NCI-H345 treated with DMSO at 0.1 percent for 48 hours (cell line): Measurements from ENCODE around the gene MIEN1.
"Not testable (repeated sequence)": the region's sequence is repeated elsewhere in the genome, so short reads cannot be mapped to it uniquely, and the experiment has no call there.

Experiments
- DNase-seq: peaks from one replicate; lab custom pipeline; 2025; ENCODE audit not compliant: unreplicated experiment; lab: John Stamatoyannopoulos, UW

The MIEN1 gene

DNA sequence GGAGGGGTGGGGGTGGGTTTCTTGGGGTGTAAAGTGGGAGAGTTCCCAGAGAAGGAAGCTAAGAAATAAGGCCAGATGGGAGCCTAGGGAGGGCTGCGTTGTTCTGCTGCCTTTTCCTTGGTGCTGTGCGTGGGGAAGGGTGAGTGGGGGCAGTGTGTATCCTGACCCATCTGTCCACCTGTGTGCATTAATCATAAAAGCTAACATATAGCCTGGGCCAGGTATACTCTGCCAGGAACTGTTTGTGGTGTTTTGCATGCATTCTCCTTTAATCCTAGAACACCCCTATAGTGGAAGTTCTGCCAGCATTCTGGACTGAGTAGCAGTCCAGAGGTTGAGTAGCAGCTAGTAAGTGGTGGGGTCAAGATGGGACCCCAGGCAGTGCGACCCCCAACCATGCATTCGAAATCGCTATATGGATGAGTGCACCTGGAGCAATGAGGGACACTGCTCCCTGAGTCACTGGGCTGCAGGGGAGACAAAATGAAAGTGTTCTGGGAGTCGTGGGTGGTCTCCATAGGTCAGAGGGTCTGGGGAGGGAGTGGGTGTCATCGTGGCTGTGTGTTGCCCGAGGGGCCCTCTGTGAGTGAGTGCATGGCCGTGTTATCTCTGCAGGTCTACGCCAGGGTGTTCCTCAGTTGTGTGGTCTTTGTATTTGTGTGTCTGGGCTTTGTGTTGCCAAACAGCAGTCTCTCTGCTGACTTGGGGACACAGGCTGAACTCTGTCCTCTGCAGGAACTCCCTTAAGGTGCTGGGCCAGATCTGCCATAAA is 29.1 kb downstream of the MIEN1 start:
- DNase-seq, result no peak

DNA sequence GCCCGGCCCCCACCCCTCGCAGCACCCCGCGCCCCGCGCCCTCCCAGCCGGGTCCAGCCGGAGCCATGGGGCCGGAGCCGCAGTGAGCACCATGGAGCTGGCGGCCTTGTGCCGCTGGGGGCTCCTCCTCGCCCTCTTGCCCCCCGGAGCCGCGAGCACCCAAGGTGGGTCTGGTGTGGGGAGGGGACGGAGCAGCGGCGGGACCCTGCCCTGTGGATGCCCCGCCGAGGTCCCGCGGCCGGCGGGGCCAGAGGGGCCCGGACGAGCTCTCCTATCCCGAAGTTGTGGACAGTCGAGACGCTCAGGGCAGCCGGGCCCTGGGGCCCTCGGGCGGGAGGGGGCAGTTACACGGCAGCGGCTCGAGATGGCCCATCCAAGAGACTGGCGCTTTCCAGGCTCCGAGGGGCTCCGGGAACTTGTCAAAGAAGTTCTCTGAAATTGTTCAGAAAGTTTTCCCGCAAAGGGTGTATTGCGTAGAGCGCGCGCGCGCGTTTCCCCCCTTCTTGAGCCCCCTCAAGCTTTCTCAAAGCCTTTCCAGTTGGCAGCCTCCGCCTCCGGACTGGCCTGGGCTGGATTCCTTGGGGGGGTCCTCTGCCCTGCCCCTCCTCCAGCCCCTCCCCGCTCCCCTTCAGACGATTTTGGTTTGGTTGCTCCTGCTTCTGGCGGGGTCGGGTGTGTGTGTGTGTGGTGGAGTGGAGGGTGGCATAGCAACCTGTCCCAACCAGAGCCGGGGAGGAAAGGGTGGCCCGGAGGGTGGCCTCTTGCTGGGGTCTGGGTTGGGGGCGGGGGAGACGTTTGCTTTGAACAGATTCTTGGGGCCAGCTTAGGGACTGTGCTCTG is 30.0 kb downstream of the MIEN1 start:
- no peak for DNase-seq

GRCh38 chr17:39699818-39700147 is 30.5 kb downstream of the MIEN1 start, which contains the start of gene ERBB2:
Gene ERBB2, plus strand, starts transcription at chr17:39700064. Its CDS starts 175 bp downstream, at chr17:39700239.
- no peak for DNase-seq

DNA sequence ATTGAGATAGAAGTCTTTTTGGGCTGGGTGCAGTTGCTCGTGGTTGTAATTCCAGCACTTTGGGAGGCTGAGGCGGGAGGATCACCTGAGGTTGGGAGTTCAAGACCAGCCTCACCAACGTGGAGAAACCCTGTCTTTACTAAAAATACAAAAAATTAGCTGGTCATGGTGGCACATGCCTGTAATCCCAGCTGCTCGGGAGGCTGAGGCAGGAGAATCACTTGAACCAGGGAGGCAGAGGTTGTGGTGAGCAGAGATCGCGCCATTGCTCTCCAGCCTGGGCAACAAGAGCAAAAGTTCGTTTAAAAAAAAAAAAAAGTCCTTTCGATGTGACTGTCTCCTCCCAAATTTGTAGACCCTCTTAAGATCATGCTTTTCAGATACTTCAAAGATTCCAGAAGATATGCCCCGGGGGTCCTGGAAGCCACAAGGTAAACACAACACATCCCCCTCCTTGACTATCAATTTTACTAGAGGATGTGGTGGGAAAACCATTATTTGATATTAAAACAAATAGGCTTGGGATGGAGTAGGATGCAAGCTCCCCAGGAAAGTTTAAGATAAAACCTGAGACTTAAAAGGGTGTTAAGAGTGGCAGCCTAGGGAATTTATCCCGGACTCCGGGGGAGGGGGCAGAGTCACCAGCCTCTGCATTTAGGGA is 31.0 kb downstream of the MIEN1 start:
- not testable (repeated sequence) for DNase-seq

DNA sequence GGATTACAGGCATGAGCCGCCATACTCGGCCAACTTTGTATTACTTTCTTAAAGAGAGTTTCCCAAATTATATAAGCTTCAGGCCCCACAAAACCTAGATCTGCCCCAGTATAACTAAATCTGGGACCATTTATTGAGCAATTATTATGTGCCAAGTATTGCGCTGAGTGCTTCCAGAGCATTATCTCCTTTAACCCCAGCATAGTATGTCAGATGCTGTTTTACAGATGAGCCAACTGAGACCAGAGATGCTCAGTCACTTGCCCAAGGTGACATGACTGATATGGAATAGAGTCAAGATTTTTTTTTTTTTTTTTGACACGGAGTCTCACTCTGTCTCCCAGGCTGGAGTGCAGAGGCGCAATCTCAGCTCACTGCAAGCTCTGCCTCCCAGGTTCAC is 32.4 kb downstream of the MIEN1 start:
- no peak for DNase-seq

DNA sequence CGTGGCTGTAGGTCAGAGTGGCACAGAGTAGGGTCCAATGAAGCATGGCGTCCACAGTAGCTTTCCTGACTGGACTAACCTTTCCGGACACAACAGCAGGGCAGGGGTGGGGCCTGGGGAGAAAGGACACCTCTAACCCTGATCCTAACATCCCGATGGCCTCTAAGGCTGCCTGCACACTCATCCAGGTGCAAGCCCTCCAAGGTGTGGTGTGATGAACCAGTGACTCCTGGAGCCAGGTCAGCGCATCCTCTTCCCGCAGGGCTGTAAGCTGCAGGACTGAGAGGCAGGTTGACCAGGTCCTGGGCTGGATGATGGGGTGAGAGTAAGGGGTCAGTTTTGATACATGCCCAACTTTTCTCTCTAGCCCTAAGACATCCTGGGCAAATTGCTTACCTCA is 33.6 kb downstream of the MIEN1 start:
- DNase-seq, result no peak

DNA sequence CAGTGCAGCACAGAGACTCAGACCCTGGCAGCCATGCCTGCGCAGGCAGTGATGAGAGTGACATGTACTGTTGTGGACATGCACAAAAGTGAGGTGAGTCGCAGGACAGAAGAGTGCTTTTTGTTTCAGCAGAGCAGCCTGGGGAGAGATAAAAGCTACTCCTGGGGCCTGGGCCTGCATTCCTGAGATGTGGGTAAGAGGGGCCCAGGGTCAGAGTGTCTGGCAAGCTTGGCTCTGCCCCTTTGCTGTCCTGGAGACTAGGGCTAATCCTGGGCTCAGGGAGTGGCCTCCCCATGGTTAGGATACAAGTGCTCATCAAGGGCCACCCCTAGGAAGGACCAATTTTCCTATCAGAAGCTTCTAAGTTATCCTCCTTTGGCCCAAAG is 35.2 kb downstream of the MIEN1 start:
- no peak for DNase-seq

GRCh38 chr17:39694593-39694992 is 35.7 kb downstream of the MIEN1 start:
- no peak for DNase-seq

DNA sequence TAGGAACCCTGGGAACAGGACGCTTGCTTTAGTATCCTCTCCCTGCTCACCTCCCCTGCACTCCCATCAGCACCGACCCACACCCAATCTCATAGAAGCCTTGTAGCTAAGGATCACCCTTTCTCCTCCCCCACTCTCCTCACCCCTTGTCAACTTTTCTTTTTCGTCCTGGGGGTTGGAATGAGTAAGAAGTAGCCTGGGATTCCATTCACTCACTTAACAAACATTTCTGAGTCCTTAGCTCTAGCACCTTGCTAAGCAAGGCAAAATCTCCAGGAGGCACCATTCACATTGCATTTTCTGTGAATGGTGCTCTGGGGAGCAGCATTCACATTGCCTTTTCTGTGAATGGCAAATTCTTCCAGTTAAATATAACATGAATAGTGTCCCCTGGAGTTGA is 41.4 kb downstream of the MIEN1 start:
- DNase-seq, result no peak

- no peak for DNase-seq
Observed at GRCh38 chr17:39688475-39688835, 41.9 kb downstream of the MIEN1 start.

DNA sequence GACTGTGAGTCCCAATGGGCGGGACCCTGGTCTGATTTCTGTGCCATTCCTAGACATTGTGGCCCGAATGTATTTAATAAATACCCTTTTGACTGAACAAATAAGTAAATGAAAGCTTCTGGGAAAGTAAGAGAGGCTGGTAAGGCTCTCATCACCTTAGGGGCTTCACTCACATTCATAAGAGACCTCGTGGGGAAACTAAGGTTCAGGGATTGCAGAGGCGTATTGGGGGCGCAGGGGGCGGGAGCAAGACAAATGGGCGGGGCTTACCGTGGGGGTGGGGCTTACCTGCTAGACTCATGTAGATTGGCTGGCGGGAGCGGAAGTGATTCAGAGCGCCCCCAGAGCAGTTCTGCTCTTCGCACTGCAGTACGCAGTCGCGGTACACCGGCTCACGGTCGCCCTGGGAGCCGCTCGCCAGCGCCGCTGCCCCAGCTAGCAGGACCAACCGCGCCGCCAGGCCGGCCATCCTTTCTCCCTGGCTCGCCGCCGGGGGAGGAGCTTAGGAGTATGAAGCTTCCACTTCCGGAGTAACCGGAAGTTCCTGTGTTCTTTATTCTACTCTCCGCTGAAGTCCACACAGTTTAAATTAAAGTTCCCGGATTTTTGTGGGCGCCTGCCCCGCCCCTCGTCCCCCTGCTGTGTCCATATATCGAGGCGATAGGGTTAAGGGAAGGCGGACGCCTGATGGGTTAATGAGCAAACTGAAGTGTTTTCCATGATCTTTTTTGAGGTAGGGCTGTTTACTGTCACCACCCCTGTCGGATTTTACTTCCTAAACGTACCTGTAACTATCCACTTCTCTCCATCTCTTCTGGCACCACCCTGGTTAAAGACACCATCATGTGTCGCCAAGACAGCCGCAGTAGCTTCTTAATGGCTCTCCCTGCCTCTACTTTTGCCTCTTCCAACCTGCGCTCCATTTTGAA is 42.5 kb downstream of the MIEN1 start, which contains the start of gene PGAP3:
PGAP3 (minus strand) TSS at position 512 of the 929 bp plus-strand sequence; CDS start at position 469, 43 bp downstream.
- peak; percentile 87 for DNase-seq

GRCh38 chr17:39687101-39687545 is 43.2 kb downstream of the MIEN1 start:
- no peak for DNase-seq

DNA sequence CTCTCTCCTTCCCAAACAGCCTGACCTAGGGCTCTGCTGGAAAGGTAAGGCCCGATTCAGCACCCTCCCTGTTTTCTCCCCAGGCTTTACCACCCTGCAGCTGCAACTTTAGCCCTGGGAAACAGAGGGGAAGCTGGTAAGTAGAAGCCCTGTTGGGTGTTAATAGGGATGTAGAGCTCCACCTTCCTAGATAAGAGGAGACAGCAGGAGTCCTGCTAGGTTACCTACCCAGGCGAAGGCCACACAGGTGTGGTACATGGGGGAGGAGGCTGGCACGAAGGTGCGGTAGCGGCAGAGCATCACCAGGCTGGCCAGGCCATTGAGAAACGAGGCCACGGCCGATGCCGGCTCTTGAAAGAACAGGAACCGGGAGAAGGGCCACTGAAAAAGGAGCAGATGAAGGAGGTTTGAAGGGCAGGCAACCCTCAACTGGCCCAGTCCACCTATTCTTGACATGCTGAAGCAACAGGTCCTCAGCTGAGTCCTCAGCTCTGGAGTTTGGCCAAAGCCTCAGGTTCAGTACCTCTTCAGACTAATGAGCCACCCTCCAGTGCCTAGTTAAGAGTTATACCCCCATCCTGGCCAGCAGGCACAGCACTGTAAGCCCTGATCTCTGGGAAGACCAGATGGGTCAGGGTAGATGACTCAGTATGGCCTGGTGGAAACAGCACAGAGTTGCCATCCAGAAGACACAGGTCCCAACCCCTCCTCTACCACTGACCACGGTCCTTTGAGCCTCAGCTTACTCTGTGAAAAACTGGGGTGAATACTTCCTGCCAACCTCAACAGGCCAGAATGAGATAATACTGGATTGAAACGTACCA is 45.8 kb downstream of the MIEN1 start:
- DNase-seq, result no peak

GRCh38 chr17:39683295-39683939 is 46.9 kb downstream of the MIEN1 start:
- no peak for DNase-seq

DNA sequence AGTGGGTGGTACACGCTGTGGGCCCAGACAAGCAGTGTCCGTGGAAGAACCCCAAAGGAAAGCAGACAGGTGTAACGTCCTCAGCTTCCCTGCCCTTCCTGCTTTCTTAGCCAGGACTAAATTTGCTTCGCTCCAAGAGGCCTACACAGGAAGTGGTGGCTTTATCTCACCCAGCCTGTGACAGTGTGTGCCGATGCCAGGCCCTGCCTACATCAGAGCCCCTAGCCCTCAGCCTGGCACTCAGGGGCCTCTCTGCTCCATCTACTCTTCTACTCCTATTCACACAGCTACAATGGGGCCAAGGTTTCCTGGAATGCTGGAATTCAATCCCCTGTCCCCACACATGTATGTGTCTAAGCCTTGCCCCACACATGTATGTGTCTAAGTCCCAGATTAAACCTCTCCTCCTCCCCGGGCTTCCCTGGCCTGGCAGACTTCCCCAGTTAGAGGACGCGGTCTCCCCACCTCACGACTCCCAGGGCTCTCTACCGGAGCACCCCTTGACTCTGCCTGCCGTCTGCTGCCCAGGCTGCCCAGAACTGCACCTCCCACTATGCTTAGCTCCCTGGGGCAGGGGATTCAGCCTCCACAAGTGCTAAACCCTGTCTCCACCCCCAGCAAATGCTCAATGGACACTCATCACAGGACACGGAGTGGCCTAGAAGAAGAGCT is 50.7 kb downstream of the MIEN1 start:
- DNase-seq, result no peak
